ENCODE data around the gene BSND.

- TF ChIP-seq SOX15 (CRISPR knock-in tag; IDR thresholded peaks at IDR 0.05), result no peak
- TF ChIP-seq E2F1 (CRISPR knock-in tag; IDR thresholded peaks at IDR 0.05), result no peak
- no peak for TF ChIP-seq NR3C1 (CRISPR knock-in tag; conservative IDR thresholded peaks at IDR 0.05; ENCODE audit: low read depth)
- no peak for TF ChIP-seq ESRRA (CRISPR knock-in tag; IDR thresholded peaks at IDR 0.05; ENCODE audit: borderline replicate concordance)
- TF ChIP-seq, protein P1, sequence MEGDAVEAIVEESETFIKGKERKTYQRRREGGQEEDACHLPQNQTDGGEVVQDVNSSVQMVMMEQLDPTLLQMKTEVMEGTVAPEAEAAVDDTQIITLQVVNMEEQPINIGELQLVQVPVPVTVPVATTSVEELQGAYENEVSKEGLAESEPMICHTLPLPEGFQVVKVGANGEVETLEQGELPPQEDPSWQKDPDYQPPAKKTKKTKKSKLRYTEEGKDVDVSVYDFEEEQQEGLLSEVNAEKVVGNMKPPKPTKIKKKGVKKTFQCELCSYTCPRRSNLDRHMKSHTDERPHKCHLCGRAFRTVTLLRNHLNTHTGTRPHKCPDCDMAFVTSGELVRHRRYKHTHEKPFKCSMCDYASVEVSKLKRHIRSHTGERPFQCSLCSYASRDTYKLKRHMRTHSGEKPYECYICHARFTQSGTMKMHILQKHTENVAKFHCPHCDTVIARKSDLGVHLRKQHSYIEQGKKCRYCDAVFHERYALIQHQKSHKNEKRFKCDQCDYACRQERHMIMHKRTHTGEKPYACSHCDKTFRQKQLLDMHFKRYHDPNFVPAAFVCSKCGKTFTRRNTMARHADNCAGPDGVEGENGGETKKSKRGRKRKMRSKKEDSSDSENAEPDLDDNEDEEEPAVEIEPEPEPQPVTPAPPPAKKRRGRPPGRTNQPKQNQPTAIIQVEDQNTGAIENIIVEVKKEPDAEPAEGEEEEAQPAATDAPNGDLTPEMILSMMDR (IDR thresholded peaks at IDR 0.05), result no peak
- no peak for TF ChIP-seq USF2 (CRISPR knock-in tag; IDR thresholded peaks at IDR 0.05)
- TF ChIP-seq PREB (CRISPR knock-in tag; IDR thresholded peaks at IDR 0.05; ENCODE audit: borderline replicate concordance), result no peak
- TF ChIP-seq IRF2 (CRISPR knock-in tag; IDR thresholded peaks at IDR 0.05; ENCODE audit: borderline replicate concordance, low read depth), result no peak
- TF ChIP-seq, protein P2, sequence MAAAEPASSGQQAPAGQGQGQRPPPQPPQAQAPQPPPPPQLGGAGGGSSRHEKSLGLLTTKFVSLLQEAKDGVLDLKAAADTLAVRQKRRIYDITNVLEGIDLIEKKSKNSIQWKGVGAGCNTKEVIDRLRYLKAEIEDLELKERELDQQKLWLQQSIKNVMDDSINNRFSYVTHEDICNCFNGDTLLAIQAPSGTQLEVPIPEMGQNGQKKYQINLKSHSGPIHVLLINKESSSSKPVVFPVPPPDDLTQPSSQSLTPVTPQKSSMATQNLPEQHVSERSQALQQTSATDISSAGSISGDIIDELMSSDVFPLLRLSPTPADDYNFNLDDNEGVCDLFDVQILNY (CRISPR knock-in tag; IDR thresholded peaks at IDR 0.05), result no peak
- TF ChIP-seq, protein P3, sequence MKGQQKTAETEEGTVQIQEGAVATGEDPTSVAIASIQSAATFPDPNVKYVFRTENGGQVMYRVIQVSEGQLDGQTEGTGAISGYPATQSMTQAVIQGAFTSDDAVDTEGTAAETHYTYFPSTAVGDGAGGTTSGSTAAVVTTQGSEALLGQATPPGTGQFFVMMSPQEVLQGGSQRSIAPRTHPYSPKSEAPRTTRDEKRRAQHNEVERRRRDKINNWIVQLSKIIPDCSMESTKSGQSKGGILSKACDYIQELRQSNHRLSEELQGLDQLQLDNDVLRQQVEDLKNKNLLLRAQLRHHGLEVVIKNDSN (CRISPR knock-in tag; IDR thresholded peaks at IDR 0.05), result no peak
- TF ChIP-seq, protein P4, sequence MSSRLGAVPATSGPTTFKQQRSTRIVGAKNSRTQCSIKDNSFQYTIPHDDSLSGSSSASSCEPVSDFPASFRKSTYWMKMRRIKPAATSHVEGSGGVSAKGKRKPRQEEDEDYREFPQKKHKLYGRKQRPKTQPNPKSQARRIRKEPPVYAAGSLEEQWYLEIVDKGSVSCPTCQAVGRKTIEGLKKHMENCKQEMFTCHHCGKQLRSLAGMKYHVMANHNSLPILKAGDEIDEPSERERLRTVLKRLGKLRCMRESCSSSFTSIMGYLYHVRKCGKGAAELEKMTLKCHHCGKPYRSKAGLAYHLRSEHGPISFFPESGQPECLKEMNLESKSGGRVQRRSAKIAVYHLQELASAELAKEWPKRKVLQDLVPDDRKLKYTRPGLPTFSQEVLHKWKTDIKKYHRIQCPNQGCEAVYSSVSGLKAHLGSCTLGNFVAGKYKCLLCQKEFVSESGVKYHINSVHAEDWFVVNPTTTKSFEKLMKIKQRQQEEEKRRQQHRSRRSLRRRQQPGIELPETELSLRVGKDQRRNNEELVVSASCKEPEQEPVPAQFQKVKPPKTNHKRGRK (CRISPR knock-in tag; IDR thresholded peaks at IDR 0.05; ENCODE audit: borderline replicate concordance), result no peak
- no peak for TF ChIP-seq ZNF281 (CRISPR knock-in tag; IDR thresholded peaks at IDR 0.05)
- no peak for TF ChIP-seq NFYB (CRISPR knock-in tag; conservative IDR thresholded peaks at IDR 0.05; ENCODE audit: low read depth)
These were observed 39.2 kb downstream of the BSND start for GRCh38 chr1:55037733-55038551.
